H1 (cell line): Measurements from ENCODE around the gene MGMT. TPM values are rescaled to one million over a fixed set of nuclear protein-coding genes. Genes with fewer than 3 reads are reported as not detected.

Experiments used
- CTCF ChIA-PET: fragments of 300-600 bp; sonication (Branson Sonifier 250); formaldehyde crosslinking; loops from one replicate; lab custom pipeline; 2021; ENCODE audit not compliant: partially characterized antibody; lab: Charles Lee
- POLR2A ChIA-PET: fragments of 300-600 bp; sonication (Branson Sonifier 250); formaldehyde crosslinking; loops from one replicate; lab custom pipeline; 2021; ENCODE audit warnings: inconsistent platforms; ENCODE audit not compliant: partially characterized antibody; lab: Charles Lee
- DNase-seq, 2 experiments: peaks; one replicate each; pipeline versions ENCODE4 v3.0.0 to v3.0.0-alpha.2; 2010 to 2022; ENCODE audit warnings: low spot score in 2 of 2, low read depth in 1 of 2, mixed read lengths in 1 of 2
- FAIRE-seq: peaks from 2 replicates; lab custom pipeline; 2011; peaks lifted over from hg19 to GRCh38; lab: Jason Lieb, UNC
- H2AFZ ChIP-seq: 2 replicates; pipeline ENCODE4 v1.8.1; 2012; ENCODE audit warnings: low read length, inconsistent platforms
- H2AK5ac ChIP-seq: 2 replicates; pipeline ENCODE4 v1.6.1; 2013; ENCODE audit warnings: low read depth, low read length
- H2BK120ac ChIP-seq: replicated peaks from 2 replicates; pipeline ENCODE3; 2013; ENCODE audit warnings: low read depth, low read length, inconsistent platforms
- H2BK12ac ChIP-seq: 2 replicates; pipeline ENCODE4 v1.6.1; 2013; ENCODE audit warnings: low read depth, low read length
- H2BK15ac ChIP-seq: 2 replicates; pipeline ENCODE4 v1.6.1; 2013; ENCODE audit warnings: low read length
- H2BK20ac ChIP-seq: 2 replicates; pipeline ENCODE4 v1.6.1; 2013; ENCODE audit warnings: low read length
- H2BK5ac ChIP-seq: 2 replicates; pipeline ENCODE4 v1.6.1; 2013; ENCODE audit warnings: low read depth, low read length
- H3K14ac ChIP-seq: 2 replicates; pipeline ENCODE4 v1.6.1; 2013; ENCODE audit warnings: inconsistent platforms; ENCODE audit not compliant: insufficient read length
- H3K18ac ChIP-seq: 2 replicates; pipeline ENCODE4 v1.6.1; 2013; ENCODE audit warnings: low read length; ENCODE audit errors: extremely low read depth
- H3K23ac ChIP-seq: 2 replicates; pipeline ENCODE4 v1.6.1; 2013; ENCODE audit warnings: inconsistent platforms; ENCODE audit not compliant: insufficient read length
- H3K23me2 ChIP-seq: 2 replicates; pipeline ENCODE4 v1.6.1; 2013; ENCODE audit warnings: low read depth, low read length
- H3K27ac ChIP-seq: 2 replicates; pipeline ENCODE4 v1.6.1; 2011; ENCODE audit warnings: low read depth, low read length, inconsistent platforms
- H3K27me3 ChIP-seq, 4 experiments: replicated peaks in 1 of 4; 1 replicate in 1 of 4; 2 replicates in 3 of 4; pipeline versions ENCODE4 v1.6.1 to v1.8.1; 2011 to 2013; ENCODE audit warnings: low read length in 3 of 4, mild to moderate bottlenecking in 3 of 4, inconsistent platforms in 2 of 4, mixed read lengths in 2 of 4, moderate library complexity in 1 of 4; ENCODE audit not compliant: control insufficient read depth in 3 of 4, insufficient read depth in 3 of 4; ENCODE audit errors: extremely low read depth in 1 of 4
- H3K36me3 ChIP-seq, 4 experiments: 2 replicates each; pipeline versions ENCODE4 v1.6.1 to v1.8.1; 2011 to 2013; ENCODE audit warnings: mild to moderate bottlenecking in 4 of 4, low read length in 3 of 4, moderate library complexity in 2 of 4, control low read depth in 1 of 4, inconsistent platforms in 1 of 4; ENCODE audit not compliant: insufficient read depth in 4 of 4, control insufficient read depth in 2 of 4
- H3K4ac ChIP-seq: replicated peaks from 2 replicates; pipeline ENCODE3; 2013; ENCODE audit warnings: low read length, low read depth, mixed read lengths, inconsistent platforms; ENCODE audit not compliant: insufficient read length
- H3K4me1 ChIP-seq, 4 experiments: replicated peaks in 1 of 4; 1 replicate in 1 of 4; 2 replicates in 3 of 4; pipeline versions ENCODE4 v1.6.1 to v1.8.1; 2011 to 2013; ENCODE audit warnings: low read length in 3 of 4, inconsistent platforms in 2 of 4, mixed read lengths in 1 of 4; ENCODE audit not compliant: insufficient read depth in 4 of 4, control insufficient read depth in 3 of 4
- H3K4me2 ChIP-seq, 2 experiments: 2 replicates each; pipeline versions ENCODE4 v1.6.1 to v1.8.1; 2011 to 2013; ENCODE audit warnings: low read depth in 2 of 2, low read length in 2 of 2, control low read depth in 1 of 2, inconsistent platforms in 1 of 2, mild to moderate bottlenecking in 1 of 2; ENCODE audit not compliant: insufficient read depth in 1 of 2
- H3K4me3 ChIP-seq, 4 experiments: fragments of 200-600, 300-600 bp in 1 of 4; sonication (generic), shearing (Covaris generic), sonication (Bioruptor Twin) in 1 of 4; 2 replicates each; pipeline versions ENCODE4 v1.5.1 to v1.8.1; 2011 to 2016; ENCODE audit warnings: low read length in 4 of 4, low read depth in 3 of 4, control low read depth in 2 of 4, inconsistent platforms in 2 of 4, mild to moderate bottlenecking in 2 of 4, mixed read lengths in 1 of 4, moderate library complexity in 1 of 4; ENCODE audit not compliant: insufficient read depth in 2 of 4; ENCODE audit errors: extremely low read depth in 1 of 4
- H3K56ac ChIP-seq: replicated peaks from 2 replicates; pipeline ENCODE3; 2013; ENCODE audit warnings: low read depth, mild to moderate bottlenecking, mixed read lengths, low read length, inconsistent platforms; ENCODE audit not compliant: insufficient read length
- H3K79me1 ChIP-seq: 2 replicates; pipeline ENCODE4 v1.6.1; 2013; ENCODE audit warnings: low read depth, low read length, control low read depth
- H3K79me2 ChIP-seq, 2 experiments: 2 replicates each; pipeline versions ENCODE4 v1.6.1 to v1.8.1; 2012 to 2013; ENCODE audit warnings: low read length in 2 of 2, mild to moderate bottlenecking in 2 of 2, inconsistent platforms in 1 of 2; ENCODE audit not compliant: insufficient read depth in 2 of 2, control insufficient read depth in 1 of 2
- H3K9ac ChIP-seq, 4 experiments: replicated peaks in 1 of 4; 1 replicate in 1 of 4; 2 replicates in 3 of 4; pipeline versions ENCODE4 v1.6.1 to v1.8.1; 2011 to 2013; ENCODE audit warnings: low read depth in 3 of 4, low read length in 3 of 4, control low read depth in 2 of 4, mild to moderate bottlenecking in 2 of 4, moderate library complexity in 2 of 4, inconsistent platforms in 1 of 4; ENCODE audit errors: extremely low read depth in 1 of 4
- H3K9me3 ChIP-seq, 2 experiments: 2 replicates each; pipeline versions ENCODE4 v1.6.1 to v1.8.1; 2012 to 2013; ENCODE audit warnings: mild to moderate bottlenecking in 2 of 2, moderate library complexity in 2 of 2, control low read depth in 1 of 2, inconsistent platforms in 1 of 2, low read depth in 1 of 2, low read length in 1 of 2, mixed read lengths in 1 of 2; ENCODE audit not compliant: insufficient read depth in 2 of 2
- H4K20me1 ChIP-seq, 2 experiments: replicated peaks in 1 of 2; 2 replicates each; pipeline versions ENCODE3 to v1.8.1; 2011 to 2013; ENCODE audit warnings: inconsistent platforms in 2 of 2, low read length in 2 of 2, mild to moderate bottlenecking in 1 of 2; ENCODE audit not compliant: insufficient read depth in 2 of 2, control insufficient read depth in 1 of 2
- H4K5ac ChIP-seq: 2 replicates; pipeline ENCODE4 v1.6.1; 2013; ENCODE audit warnings: low read length, low read depth, mixed read lengths, inconsistent platforms; ENCODE audit not compliant: insufficient read length
- H4K8ac ChIP-seq: 2 replicates; pipeline ENCODE4 v1.8.0; 2013; ENCODE audit warnings: mild to moderate bottlenecking, moderate library complexity, low read length, inconsistent platforms; ENCODE audit not compliant: insufficient read depth; ENCODE audit errors: extremely low read depth
- H4K91ac ChIP-seq: replicated peaks from 2 replicates; pipeline ENCODE3; 2013; ENCODE audit warnings: low read length, mixed read lengths, inconsistent platforms; ENCODE audit not compliant: insufficient read length
- CREB1 ChIP-seq: IDR thresholded peaks from 2 replicates; pipeline ENCODE4 v1.6.1; 2012; ENCODE audit warnings: inconsistent platforms
- GTF2F1 ChIP-seq: IDR thresholded peaks from 2 replicates; pipeline ENCODE4 v1.6.1; 2012; ENCODE audit warnings: low read depth, low read length, improper control_type of control experiment, borderline replicate concordance
- HDAC2 ChIP-seq, 2 experiments: fragments of 300-600 bp in 1 of 2; sonication (generic) in 1 of 2; IDR thresholded peaks; 2 replicates each; pipeline ENCODE4 v1.6.1; 2011 to 2012; ENCODE audit warnings: low read depth in 2 of 2, low read length in 2 of 2, mild to moderate bottlenecking in 2 of 2, moderate library complexity in 2 of 2, borderline replicate concordance in 1 of 2, inconsistent platforms in 1 of 2
- KDM1A ChIP-seq: fragments of 200-600, 300-600 bp; sonication (generic); IDR thresholded peaks from 2 replicates; pipeline ENCODE4 v1.7.1; 2016; ENCODE audit warnings: mild to moderate bottlenecking, low read length, borderline replicate concordance
- MAFK ChIP-seq: IDR thresholded peaks from 2 replicates; pipeline ENCODE4 v1.6.1; 2012; ENCODE audit warnings: low read depth, mild to moderate bottlenecking, improper control_type of control experiment, low read length
- NANOG ChIP-seq: IDR thresholded peaks from 2 replicates; pipeline ENCODE4 v1.6.1; 2011; ENCODE audit warnings: low read length, low read depth, mild to moderate bottlenecking, inconsistent platforms; ENCODE audit not compliant: insufficient read depth, poor library complexity, severe bottlenecking
- RFX5 ChIP-seq: IDR thresholded peaks from 2 replicates; pipeline ENCODE4 v1.6.1; 2011; ENCODE audit warnings: low read depth, low read length, improper control_type of control experiment, borderline replicate concordance
- RXRA ChIP-seq: IDR thresholded peaks from 2 replicates; pipeline ENCODE4 v1.6.1; 2011; ENCODE audit warnings: low read depth, mild to moderate bottlenecking, low read length, moderate library complexity; ENCODE audit not compliant: insufficient read depth
- SIRT6 ChIP-seq: IDR thresholded peaks from one replicate; pipeline ENCODE4 v1.7.1; 2012; ENCODE audit warnings: low read length, inconsistent platforms
- SIX5 ChIP-seq: IDR thresholded peaks from 2 replicates; pipeline ENCODE4 v1.6.1; 2011; ENCODE audit warnings: mild to moderate bottlenecking, low read depth, low read length
- WGBS, 2 experiments: shearing (Covaris generic) in 1 of 2; methylation state at CpG; one replicate each; pipeline versions ENCODE4 v1.1.6 to v1.1.7; 2013 to 2015; ENCODE audit warnings: low lambda C conversion rate in 2 of 2, mixed read lengths in 2 of 2, inconsistent platforms in 1 of 2, low coverage in 1 of 2, missing lambda C conversion rate in 1 of 2; ENCODE audit not compliant: insufficient replicate concordance in 2 of 2, insufficient coverage in 1 of 2, insufficient read length in 1 of 2; ENCODE audit errors: extremely low coverage in 1 of 2, missing lambda C conversion rate in 1 of 2; 5-methylcytosine and 5-hydroxymethylcytosine counted together
- polyA plus RNA-seq, 7 experiments: library from polyadenylated mRNA; depleted of rRNA in 3 of 7; stranded (reverse) in 5 of 7; unstranded in 2 of 7; fragments of >200 nt in 5 of 7; fragments of 200-250 nt in 2 of 7; gene quantifications; 1 replicate in 5 of 7; 2 replicates in 1 of 7; 4 replicates in 1 of 7; pipeline versions ENCODE4 v1.2.1 to v1.2.3, GENCODE V29; 2011 to 2013; ENCODE audit warnings: missing spikeins in 2 of 7, mixed read lengths in 2 of 7
- total RNA-seq: library from RNA; stranded (reverse); fragmentation: NEBNext Ultra II Directional; extraction: Animal tissue kit (Norgen Biotek cat#: 25700); gene quantifications from 2 replicates; pipeline ENCODE4 v1.2.1, GENCODE V29; 2021
- TF ChIP-seq, protein P1 (sequence below): IDR thresholded peaks from 2 replicates; pipeline ENCODE4 v1.6.1; 2012; ENCODE audit warnings: inconsistent platforms

Gene MGMT
- total and polyA plus RNA-seq, 2 of the 8 experiments (the other 6 are each of a cell fraction or from before 2014, with no cell fraction given) = 9.9 to 10.7 TPM

GRCh38 chr10:129524936-129525335 is 57.9 kb downstream of the MGMT start:
- Histone ChIP-seq H4K8ac (no peak overlapping the region), H3K36me3 (no peaks in the 10 kb centered on the region), H3K79me2 (no peaks in the 10 kb centered on the region; a peak in 1 of 4 replicates), H4K20me1 (no peaks in the 10 kb centered on the region), H3K4me3 (no peak overlapping the region), H3K4ac (no peak overlapping the region), H3K14ac (no peak overlapping the region), H4K5ac (no peak overlapping the region), H2BK12ac (no peak overlapping the region), H3K23me2 (no peaks in the 10 kb centered on the region), H2BK20ac (no peak overlapping the region), H4K91ac (no peak overlapping the region), H3K4me1 (peaks cover 0 to 12% (median 10%) of the 10 kb centered on the region in 4 experiments; a peak in 6 of 7 replicates), H2BK5ac (no peak overlapping the region), H3K18ac (no peak overlapping the region), H2BK120ac (no peak overlapping the region), H2AK5ac (no peak overlapping the region), H2AFZ (no peak overlapping the region), H3K27me3 (no peaks in the 10 kb centered on the region), H2BK15ac (no peak overlapping the region), H3K4me2 (no peak overlapping the region), H3K27ac (no peak overlapping the region), H3K9me3 (no peaks in the 10 kb centered on the region), H3K56ac (no peak overlapping the region), H3K9ac (no peak overlapping the region), H3K23ac (no peak overlapping the region), H3K79me1 (no peaks in the 10 kb centered on the region; the same call in 1 of the 2 replicates)
- DNase-seq = no peak
- CTCF ChIA-PET = no interaction called here
- WGBS, 2 experiments = 90% methylated on average over 3 of the region's 3 CpGs; no CpG with 5 or more reads in 1 of the 2 experiments
- TF ChIP-seq CREB1 = no peak
- no peak for TF ChIP-seq MAFK
- TF ChIP-seq KDM1A = no peak
- TF ChIP-seq, protein P1, sequence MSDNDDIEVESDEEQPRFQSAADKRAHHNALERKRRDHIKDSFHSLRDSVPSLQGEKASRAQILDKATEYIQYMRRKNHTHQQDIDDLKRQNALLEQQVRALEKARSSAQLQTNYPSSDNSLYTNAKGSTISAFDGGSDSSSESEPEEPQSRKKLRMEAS = no peak
- no peak for TF ChIP-seq RFX5
- no peak for TF ChIP-seq NANOG
- TF ChIP-seq HDAC2 (IDR thresholded peaks at IDR 0.05; ENCODE audit: borderline replicate concordance in 1 of 2, low read depth in 2 of 2, low read length in 2 of 2) = no peak
- TF ChIP-seq SIRT6 = no peak
- no peak for TF ChIP-seq GTF2F1
- TF ChIP-seq RXRA = no peak
- no peak for TF ChIP-seq SIX5
- POLR2A ChIA-PET = no interaction called here
- no peak for FAIRE-seq
